NCI-H82 treated with DMSO at 0.1 percent for 48 hours (cell line): Measurements from ENCODE around the gene ASGR2.
A peak's percentile ranks its signal among the peaks of the same experiment; 100 is the strongest.
"Not testable (repeated sequence)": the region's sequence is repeated elsewhere in the genome, so short reads cannot be mapped to it uniquely, and the experiment has no call there.

Experiments
- DNase-seq: peaks from one replicate; lab custom pipeline; 2025; ENCODE audit not compliant: unreplicated experiment; lab: John Stamatoyannopoulos, UW

Gene ASGR2

DNA sequence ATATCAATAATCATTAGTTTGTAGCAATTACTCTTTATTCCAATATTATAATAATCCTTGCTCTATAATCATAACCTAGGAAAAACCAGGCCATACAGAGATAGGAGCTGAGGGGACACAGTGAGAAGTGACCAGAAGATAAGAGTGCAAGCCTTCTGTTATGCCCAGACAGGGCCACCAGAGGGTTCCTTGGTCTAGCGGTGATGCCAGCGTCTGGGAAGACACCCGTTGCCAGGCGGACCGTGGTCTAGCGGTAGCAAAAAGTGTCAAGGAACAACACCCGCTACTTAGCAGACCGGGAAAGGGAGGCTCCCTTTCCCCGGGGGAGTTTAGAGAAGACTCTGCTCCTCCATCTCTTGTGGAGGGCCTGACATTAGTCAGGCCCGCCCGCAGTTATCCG is 11.8 kb upstream of the ASGR2 start:
- not testable (repeated sequence) for DNase-seq

DNA sequence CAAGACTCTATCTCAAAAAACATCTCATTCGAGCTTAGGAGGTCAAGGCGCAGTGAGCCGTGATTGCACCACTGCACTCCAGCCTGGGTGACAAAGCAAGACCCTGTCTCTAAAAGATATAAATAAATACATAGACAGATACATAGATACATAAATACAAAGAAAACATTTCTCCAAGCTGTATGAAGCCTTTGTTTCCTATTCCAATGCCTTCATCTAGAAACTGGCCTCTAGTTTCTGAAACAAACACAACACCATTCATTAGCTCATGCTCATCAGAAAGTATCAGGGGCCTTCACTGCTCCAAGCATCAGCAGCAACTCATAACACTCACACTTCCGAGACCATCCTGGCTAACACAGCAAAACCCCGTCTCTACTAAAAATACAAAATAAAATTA is 10.3 kb upstream of the ASGR2 start:
- DNase-seq = no peak

DNA sequence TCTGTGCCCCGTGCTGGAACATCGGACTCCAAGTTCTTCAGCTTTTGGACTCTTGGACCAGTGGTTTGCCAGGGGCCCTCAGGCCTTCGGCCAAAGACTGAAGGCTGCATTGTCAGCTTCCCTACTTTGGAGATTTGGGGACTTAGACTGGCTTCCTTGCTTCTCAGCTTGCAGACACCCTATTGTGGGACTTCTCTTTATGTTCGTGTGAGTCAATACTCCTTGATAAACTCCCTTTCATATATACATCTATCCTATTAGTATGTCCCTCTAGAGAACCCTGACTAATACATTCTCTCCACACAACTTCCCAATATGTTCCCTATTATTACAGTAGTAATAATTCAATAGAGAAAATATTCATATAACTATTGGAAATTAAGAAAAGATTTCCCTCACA is 9.2 kb upstream of the ASGR2 start:
- no peak for DNase-seq

DNA sequence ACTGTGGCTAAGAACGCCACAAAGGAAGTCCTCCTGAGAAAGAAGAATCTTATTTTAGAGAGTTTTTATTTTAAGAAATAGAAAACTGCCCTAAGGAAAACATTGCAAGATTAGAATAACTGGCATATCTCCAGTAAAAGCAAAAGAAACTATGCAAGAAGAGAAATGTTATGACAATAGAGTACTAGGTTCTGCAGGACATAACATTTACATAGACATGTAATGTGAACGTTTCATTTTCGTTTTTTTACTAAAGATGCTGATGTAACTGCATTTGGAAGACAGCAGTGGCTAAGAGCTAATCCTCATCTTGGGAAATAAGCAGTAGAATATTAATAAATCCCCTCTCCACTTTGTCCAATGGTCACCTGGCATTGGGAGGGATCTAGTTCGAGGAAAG is 7.8 kb upstream of the ASGR2 start:
- DNase-seq = no peak

DNA sequence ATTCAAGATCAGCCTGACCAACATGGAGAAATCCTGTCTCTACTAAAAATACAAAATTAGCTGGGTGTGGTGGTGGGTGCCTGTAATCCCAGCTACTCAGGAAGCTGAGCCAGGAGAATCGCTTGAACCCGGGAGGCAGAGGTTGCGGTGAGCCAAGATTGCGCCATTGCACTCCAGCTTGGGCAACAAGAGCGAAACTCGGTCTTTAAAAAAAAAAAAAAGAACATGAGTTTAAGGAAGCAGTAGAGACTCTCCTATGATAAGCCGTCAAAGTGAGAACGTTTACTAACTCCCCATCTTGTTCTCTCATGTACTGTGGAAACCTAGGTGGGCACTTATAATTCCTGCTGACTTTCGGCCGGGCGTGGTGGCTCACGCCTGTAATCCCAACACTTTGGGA is 6.0 kb upstream of the ASGR2 start:
- not testable (repeated sequence) for DNase-seq

DNA sequence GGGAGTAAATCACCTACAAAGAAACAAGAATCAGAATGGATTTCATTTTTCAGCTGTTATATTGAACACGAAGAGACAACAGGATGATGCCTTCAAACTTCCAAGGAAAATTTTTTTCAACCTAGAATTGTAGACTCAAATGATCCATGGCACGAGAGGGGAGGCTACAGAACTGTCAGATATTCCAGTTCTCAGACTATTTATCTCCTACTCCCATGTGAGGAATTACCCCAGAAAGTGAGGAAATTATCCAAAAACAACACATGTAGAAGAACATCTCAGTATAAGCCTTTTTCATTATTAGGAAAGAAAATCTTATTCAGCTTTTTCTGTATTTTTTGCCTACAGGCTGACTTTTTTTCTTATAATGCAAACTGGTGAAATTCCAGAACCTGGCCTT is 5.5 kb upstream of the ASGR2 start:
- no peak for DNase-seq

DNA sequence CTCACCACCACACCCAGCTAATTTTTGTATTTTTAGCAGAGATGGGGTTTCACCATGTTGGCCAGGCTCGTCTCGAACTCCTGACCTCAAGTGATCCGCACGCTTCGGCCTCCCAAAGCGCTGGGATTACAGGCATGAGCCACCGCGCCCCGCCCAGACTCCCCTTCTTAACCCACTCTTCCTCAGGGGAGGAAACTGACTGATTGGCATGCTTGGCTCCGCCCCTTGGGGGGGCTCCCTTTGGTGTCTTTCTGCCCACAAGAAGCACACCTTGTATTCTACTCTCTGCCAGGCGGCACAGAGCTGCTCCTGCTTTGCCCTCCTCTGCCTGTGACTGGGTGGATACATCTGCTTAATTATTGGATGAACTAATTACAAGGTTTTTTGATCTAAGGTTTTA is 4.7 kb upstream of the ASGR2 start:
- peak; percentile 22 for DNase-seq

DNA sequence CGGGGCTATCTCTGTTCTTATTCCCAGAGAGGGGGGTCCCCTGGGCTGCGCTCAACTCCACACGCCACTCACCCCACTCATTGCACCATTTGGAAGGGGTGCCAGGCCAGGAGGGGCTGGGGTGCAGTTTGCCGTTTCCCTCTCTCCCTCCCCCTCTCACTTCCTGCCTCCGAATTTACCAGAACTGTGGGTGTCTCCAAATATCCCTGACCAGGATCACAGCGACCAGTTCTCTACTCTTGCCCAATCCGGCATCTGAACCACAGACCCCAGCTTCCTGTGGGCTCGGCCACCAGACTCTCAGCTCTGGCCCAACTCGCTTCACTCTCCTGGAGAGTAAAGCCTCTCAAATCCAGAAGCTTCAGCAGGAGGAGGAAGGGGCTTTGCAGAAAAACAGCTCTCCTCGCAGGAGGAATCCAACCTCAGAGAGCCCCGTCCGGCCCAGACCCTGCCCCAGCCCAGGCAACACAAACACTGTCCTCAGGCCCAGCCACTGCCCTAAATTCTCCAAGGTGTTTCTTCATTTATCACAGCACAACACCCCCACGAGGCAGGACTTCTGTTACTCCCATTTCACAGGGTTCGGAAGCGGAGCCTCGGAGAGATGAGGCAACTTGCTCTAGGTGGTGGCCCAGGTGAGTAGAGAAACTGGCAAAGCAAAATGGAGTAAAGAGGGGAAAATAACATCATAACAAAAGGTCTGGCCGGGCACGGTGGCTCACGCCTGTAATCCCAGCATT is 423 bp upstream of the ASGR2 start:
- no peak for DNase-seq

DNA sequence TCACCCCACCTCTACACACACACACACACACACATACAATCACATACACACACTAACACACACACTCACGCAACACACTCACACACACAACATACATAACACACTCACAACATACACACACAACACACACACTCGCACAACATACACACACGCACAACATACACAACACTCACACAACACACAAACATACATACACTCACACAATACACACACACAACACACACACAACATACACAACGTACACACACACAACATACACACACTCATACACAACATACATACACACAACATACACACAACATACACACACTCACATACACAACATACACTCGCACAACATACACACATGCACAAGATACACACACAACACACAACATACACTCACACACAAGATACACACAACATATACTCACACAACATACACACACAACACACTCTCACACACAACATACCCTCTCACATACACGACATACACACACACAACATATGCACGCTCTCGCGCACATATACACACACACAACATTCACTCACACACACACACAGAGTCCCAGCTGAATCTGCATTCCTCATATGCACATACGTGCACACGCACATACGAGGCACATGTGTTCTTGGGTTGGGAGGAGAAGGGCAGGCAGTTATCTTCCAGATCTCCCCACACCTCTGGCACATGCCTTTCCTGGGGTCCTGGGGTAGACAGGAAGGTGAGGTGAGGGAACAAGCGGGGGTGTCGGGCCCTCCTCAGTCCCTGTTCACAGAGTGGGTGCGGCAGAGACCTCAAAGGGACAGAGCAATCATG is 1.1 kb downstream of the ASGR2 start:
- DNase-seq = no peak

DNA sequence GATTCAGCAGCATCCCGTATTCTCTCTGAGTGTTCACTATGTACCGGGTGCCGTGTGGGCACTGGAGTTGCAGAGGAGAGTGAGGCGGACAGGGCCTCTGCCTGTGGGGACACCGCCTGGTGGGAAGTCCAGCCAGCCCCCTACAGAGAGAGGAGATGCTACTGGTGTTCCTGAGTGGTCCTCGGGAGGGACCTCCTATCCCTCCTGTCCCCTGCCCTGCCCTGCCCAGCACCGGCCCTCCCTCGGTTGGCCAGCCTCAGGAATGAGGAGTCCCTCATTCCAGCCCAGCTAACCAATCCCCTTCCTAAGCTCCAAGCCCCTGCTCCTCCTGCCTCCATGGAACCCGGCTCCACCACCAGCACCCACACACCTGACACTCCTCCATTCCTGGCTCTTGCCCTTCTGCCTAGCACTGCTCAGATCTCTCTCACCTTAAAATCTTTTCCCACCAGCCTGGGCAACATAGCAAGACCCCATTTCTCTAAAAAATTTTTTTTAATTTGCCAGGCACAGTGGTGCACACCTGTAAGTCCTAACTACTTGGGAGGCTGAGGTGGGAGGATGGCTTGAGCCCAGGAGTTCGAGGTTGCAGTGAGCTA is 2.0 kb downstream of the ASGR2 start:
- DNase-seq = no peak

DNA sequence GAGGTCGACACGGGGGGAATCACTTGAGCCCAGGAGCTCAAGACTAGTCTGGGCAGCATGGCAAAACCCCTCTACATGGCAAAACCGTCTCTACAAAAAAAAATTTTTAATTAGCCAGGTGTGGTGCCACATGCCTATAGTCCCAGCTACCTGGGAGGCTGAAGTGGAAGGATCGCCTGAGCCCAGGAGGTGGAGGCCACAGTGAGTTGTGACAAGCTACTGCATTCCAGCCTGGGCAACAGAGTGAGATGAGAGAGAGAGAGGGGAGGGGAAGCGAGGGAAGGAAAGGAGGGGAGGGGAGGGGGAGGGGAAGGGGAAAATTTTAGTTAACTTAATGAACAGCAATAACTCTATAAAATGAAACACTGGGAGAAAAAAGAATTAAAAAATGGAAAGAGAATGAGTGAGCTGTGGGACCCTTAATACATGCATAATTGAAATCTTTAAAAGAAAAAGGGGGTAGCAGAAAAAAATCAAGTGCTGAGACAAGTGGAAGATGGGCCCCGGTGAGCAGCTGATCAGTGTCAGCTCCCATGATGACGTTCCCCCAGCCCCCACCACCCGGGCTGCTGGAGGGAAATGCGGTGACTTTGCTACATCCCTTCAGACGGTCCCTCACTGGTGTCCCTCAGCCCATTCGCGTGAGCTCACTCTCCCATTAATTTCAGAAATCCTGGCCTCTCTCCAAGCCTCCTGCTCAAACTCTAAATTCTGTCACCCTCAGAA is 2.7 kb downstream of the ASGR2 start:
- no peak for DNase-seq

DNA sequence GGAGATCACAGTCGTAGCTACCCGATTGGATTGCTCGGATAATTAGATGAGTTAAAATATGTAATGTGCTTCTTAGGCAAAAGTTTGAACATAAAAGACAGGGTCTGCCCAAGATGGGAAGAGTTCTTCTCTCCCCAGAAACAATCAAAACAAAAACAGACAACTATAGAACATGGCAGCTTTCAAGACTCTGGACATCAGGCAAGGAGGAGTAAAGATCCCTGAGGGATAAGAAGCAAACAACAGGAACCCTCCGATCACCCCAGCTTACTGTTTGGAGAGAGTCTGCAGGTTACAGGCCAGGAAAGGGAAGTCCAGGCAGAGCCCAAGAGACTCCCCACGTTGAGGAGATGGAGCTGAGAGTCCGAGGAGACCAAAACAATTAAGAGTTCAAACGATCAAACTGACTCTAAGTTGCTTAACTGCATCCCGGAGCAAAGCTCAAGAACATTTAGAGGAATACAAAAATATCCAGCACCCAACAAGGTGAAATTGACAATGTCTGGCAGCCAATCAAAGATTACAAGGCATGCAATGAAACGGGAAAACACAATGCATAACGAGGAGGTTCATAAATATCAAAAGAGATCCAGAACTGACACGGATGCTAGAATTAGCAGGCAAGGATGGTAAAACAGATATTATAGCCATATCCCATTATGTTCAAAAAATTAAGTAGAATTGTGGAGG is 3.9 kb downstream of the ASGR2 start:
- no peak for DNase-seq

DNA sequence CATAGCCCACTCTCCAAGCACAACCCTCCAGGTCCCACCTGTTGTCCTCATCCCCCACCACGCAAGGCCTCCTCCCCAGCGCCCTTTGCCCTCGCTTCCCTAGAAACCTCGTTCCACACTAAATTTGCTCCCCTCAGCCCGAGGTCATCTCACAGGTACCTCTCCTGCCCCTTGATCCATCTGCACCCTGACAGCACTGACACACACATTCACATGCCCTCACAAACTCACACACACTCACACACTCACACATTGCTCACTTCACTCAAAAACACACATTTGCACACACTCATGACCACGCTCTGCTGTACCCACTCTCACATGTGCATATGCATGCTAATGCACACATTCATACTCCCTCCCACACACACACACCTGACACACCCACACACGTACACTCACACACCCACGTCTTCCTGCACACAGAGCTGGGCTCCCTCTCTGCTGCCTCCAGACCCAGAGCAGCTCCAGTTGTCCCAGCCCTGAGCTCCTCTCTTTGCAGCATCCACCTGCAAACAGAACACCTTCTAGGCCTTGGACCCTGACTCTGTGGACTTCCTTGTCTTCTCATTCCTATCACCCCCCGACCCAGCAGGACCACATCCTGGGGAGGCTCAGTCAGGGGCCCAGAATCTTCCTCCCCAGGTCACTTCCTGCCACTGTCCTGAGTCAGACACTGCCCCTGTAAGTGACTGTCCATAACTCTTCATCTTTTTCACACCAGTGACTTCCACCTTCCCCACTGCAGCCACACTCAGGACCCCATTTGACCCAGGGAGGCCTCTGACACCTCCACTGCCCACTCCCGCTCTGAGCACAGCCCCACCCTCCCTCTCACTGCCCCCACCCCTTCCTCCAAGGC is 4.9 kb downstream of the ASGR2 start:
- DNase-seq = no peak

DNA sequence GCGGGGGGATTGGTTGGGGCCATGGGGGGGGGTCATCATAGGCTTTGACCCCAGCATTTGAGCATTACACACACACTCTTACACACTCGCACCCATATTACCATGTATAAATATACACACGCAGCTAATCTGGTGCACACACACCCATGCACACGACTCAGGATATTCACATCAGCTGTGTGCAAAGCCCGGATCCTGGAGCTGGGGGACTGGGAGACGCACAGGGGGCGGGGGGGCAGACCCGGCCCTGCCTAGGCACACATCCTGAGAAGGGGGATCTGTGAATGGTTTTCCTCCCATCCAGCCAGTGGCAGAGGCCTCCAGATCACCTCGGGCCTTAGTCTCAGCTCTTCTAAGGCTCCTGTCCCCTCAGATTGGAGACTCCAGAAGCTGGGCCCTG is 5.6 kb downstream of the ASGR2 start:
- no peak for DNase-seq

DNA sequence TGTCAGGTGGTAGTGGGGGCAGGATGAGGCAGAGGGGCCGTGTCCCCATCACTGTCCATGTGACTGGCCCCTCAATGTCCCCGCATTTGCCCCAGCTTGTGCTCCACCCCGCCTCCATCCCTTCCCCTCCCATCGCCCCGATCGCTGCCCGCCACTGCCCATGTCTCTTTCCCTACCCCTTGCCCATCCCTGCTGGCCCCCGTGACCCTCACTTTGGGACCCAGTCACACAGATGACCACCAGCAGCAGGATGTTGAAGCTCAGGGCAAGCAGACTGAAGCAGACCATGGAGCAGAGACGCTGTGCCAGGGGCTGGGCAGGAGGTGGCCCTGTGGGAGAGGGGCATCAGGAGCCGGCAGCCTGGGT is 6.1 kb downstream of the ASGR2 start:
- no peak for DNase-seq

DNA sequence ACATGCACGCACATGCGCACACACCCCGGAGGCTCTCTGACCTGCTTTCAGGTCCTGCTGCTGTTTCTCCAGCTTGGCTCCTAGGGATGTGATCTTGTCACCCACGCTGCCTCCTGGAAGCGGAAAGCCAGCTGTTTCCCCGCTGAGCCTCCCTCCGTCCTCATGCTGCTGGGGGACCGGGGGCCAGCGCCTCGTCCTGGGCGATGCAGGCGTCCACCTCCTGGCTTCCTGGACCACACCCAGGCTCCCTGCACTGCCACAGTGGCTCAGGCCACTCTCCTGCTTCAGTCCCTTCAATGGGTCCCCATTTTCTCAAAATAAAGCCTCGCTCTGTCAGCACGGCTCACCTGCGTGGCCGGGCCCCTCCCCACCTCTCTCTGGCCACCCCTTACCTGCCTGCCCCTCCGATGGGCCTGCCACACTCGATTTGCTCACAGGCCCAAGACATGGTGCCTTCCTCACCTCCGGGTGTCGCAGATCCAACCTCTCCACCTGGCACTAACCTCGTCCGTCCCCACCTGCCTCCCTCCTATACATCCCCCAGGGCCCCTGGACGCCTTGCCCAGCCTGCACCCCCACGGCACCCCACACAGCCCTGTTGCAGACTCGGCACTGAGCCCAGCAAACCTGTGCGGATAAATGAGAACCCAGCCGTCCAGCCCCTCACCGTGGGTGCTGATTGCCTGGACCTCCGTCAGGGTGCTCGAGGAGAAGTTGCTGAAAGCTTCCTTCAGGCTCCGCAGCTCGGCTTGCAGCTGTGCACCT is 6.6 kb downstream of the ASGR2 start:
- DNase-seq = no peak

DNA sequence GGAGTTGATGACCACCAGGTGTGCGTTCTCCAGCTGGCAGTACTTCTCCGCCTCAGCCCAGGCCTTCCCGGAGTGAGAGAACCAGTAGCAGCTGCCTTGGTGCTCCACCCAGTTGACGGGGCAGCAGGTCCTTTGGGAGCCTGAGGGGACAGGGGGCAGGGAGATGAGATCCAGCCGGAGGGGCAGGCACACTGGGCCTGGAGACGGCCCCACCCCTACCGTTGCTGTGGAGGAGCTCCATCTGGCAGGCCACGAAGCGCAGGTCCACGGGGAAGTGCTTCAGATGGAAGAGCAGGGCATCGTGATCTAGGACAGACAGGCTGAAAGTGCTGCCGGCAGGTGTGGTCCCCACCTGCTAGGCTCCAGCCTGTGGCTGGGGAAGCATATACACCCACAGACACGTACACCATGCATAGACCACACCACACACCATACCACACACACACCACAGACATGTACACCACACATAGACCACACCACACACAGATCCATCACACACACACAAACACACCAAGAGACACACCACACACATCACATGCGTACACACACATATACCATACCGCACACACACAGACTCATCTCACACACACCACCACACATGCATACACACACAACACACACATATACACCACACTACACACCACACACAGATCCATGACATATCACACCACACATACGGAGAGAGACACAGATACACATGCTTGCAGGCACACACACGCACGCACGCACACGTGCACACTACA is 7.4 kb downstream of the ASGR2 start:
- DNase-seq = no peak

DNA sequence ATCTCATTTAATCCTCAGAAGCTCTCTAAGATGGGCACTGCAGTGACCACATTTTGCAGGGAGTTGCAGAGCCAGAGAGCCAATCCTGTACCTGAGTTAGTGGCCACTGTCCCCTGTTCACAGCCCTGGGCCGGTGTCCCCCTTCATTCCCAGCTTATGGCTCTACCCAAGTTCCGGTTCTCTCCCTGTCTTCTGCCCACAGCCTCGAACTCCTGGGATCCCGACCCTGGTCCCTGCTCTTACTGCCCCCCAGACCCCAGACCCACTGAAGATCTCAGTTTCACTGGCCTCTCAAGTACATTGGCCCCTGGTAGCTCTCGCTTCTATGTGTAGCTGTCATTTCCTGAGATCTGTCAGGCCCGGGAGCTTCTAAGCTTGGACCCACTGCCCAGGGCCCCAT is 12.2 kb downstream of the ASGR2 start:
- no peak for DNase-seq

DNA sequence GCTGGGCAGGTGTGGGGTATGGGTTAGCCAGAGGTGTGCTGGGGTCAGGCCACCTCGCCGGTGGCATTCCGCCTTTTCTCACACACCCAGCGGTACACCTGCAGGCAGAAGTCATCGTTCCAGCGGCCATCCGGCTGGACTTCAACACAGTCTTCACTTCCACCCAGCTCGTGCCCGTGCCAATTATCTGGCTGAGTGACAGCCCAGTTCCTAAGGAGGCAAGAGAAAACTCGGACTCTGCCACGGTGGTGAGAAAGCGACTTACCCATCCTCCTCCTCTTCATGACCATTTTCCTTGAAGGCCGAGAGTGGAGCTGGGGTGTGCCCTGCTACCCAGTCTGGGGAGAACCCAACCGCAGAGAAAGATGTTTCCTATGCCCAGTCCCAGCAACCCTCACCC is 13.1 kb downstream of the ASGR2 start:
- DNase-seq = no peak
